ENCODE data around the gene REEP1. TPM values are rescaled to one million over a fixed set of nuclear protein-coding genes. Genes with fewer than 3 reads are reported as not detected.

Gene REEP1
- total RNA-seq, 6 donors from 2014 or later = 4.1 to 10.4 (median 7.5) TPM

DNA sequence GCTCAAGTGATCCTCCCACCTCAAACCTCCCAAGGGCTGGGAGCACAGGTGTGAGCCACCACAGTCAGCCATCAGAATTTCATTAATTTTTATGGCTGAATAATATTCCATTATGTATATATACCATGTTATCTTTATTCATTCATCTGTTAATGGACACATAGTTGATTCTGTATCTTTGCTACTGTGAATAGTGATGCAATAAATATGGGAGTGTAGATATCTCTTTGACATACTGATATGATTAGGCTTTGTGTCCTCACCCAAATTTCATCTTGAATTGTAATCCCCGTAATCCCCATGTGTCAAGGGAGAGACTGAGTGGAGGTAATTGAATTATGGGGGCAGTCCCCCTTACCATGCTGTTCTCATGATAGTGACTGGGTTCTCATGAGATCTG, 38.2 kb upstream of the REEP1 start:
- TF ChIP-seq EP300 (IDR thresholded peaks at IDR 0.05) (no peak), POLR2A (IDR thresholded peaks at IDR 0.05) (no peak), POLR2AphosphoS5 (IDR thresholded peaks at IDR 0.05) (no peak)
- TF ChIP-seq, protein P1, sequence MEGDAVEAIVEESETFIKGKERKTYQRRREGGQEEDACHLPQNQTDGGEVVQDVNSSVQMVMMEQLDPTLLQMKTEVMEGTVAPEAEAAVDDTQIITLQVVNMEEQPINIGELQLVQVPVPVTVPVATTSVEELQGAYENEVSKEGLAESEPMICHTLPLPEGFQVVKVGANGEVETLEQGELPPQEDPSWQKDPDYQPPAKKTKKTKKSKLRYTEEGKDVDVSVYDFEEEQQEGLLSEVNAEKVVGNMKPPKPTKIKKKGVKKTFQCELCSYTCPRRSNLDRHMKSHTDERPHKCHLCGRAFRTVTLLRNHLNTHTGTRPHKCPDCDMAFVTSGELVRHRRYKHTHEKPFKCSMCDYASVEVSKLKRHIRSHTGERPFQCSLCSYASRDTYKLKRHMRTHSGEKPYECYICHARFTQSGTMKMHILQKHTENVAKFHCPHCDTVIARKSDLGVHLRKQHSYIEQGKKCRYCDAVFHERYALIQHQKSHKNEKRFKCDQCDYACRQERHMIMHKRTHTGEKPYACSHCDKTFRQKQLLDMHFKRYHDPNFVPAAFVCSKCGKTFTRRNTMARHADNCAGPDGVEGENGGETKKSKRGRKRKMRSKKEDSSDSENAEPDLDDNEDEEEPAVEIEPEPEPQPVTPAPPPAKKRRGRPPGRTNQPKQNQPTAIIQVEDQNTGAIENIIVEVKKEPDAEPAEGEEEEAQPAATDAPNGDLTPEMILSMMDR (IDR thresholded peaks at IDR 0.05) = no peak
- WGBS, 2 donors = 83 to 96% methylated on average over 1 of the region's 1 CpG
- peaks cover 0 to 6% (median 0%) of the 10 kb centered on the region in 4 donors for H3K4me1 ChIP-seq

DNA sequence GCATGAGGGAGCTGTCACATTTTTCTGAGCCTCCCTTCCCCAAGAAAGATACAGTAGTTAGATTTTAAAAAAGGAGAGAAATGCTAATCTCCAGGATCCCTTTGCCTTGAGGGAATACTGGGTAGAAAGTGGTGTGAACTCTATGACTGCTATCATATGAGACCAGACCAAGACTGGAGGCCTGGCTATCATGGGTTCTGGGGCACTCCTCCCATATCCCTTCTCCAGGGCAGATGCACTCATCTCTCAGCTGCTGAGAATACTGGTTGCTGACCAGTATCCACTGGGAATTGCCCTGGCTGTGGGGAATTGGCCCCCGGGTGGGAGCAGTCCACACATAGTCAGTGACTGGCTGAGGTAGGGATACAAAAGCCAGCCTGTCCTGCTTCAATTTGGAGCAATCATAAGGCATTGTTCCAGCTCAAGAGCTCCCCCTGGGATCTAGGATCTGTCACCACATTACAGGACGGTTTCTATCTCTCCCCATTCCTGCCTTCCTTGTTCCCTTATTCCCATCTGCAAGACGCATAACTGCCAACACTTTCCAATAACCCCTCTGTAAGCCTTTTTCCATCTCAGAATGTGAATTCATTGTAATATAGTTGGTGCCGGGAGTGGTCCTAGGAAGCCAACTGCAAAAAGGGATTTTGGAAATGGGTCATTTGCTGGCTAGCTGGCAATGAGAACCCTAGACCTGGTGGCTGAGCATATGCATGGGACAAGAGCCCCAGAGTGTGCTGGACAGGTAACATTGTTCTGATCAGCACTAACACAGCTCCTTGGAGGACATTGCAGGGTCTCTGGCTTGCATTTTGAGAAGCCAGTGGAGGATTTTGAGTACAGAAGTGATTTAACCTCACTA, 35.4 kb upstream of the REEP1 start:
- ATAC-seq (ENCODE audit: low FRiP score in 2 of 2) = peak; percentile 48 to 67
- TF ChIP-seq POLR2AphosphoS5 (IDR thresholded peaks at IDR 0.05) (no peak), POLR2A (IDR thresholded peaks at IDR 0.05) (no peak), EP300 (IDR thresholded peaks at IDR 0.05) (no peak)
- TF ChIP-seq, protein P1 (IDR thresholded peaks at IDR 0.05) = peak in 5 of 6 experiments; percentile 22 to 52 (median 48)
- Histone ChIP-seq H3K27me3 (no peaks in the 10 kb centered on the region), H3K9me3 (no peaks in the 10 kb centered on the region), H3K36me3 (no peaks in the 10 kb centered on the region), H3K4me3 (no peak overlapping the region), H3K4me1 (peaks cover 0 to 15% (median 5%) of the 10 kb centered on the region in 4 donors), H3K27ac (no peak overlapping the region)
- DNase-seq = peak in 1 of 2 donors; percentile 31
- WGBS, 2 donors = 52 to 53% methylated on average over 4 of the region's 4 CpGs

More for the DNA sequence above, 38.2 kb upstream of the REEP1 start:
- ATAC-seq (ENCODE audit: low FRiP score in 2 of 2) = no peak
- H3K4me3 ChIP-seq = no peak overlapping the region
- DNase-seq = no peak
- no peaks in the 10 kb centered on the region for H3K27me3 ChIP-seq
- no peaks in the 10 kb centered on the region for H3K36me3 ChIP-seq
- no peaks in the 10 kb centered on the region for H3K9me3 ChIP-seq
- no peak overlapping the region for H3K27ac ChIP-seq

DNA sequence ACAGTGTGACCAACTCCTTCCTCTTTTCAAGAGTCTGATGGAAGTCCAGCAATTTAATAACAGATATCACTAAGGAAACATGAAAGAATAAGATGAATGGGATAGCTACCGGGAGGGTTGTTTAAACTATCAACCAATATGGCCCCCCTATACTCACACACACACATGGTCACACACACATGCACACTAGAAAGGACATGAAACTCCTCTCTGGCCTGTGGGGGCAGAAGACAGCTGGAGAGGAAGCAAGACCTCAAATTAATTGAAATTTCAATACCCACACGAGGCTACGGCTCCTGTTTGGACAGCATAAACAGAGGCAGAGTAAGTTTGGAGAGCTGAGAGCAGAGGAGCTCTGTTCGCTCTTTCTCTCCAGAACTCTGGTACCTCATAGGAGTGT, 34.7 kb upstream of the REEP1 start:
- Histone ChIP-seq H3K27ac (no peak overlapping the region), H3K9me3 (no peaks in the 10 kb centered on the region), H3K4me1 (peaks cover 0 to 15% (median 5%) of the 10 kb centered on the region in 4 donors), H3K27me3 (no peaks in the 10 kb centered on the region), H3K4me3 (no peak overlapping the region), H3K36me3 (no peaks in the 10 kb centered on the region)
- DNase-seq (no peak), ATAC-seq (ENCODE audit: low FRiP score in 2 of 2) (no peak)
- WGBS, 2 donors = 47 to 55% methylated on average over 4 of the region's 4 CpGs
- TF ChIP-seq EP300 (IDR thresholded peaks at IDR 0.05) (no peak), POLR2AphosphoS5 (IDR thresholded peaks at IDR 0.05) (no peak), POLR2A (IDR thresholded peaks at IDR 0.05) (no peak)
- TF ChIP-seq, protein P1 (IDR thresholded peaks at IDR 0.05) = no peak

DNA sequence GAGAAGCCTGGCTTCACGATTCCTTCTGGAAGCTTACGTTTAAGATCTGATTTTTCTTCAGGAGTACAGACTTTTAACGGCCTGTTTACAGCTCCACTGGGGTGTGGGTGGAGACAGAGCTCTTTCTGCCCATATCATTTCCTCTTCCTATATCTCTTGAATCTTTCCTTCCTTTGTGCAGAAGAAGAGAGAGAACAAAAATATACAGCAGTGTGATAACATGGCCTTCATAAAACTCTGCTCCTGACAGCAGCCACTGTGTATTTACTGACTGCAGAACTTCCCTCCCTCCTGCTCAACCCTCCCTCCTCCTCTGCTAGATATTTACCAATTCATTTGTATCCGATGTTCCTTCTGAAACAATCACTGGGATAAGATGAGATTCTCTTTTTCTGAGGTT, 34.1 kb upstream of the REEP1 start:
- DNase-seq = no peak
- no peaks in the 10 kb centered on the region for H3K27me3 ChIP-seq
- no peaks in the 10 kb centered on the region for H3K36me3 ChIP-seq
- ATAC-seq (ENCODE audit: low FRiP score in 2 of 2) = no peak
- H3K27ac ChIP-seq = no peak overlapping the region
- H3K4me1 ChIP-seq = peaks cover 0 to 15% (median 5%) of the 10 kb centered on the region in 4 donors
- 25 to 45% methylated on average over 4 of the region's 4 CpGs for WGBS, 2 donors
- no peak overlapping the region for H3K4me3 ChIP-seq
- no peaks in the 10 kb centered on the region for H3K9me3 ChIP-seq
- TF ChIP-seq EP300 (IDR thresholded peaks at IDR 0.05) (no peak), POLR2AphosphoS5 (IDR thresholded peaks at IDR 0.05) (no peak), POLR2A (IDR thresholded peaks at IDR 0.05) (no peak)
- TF ChIP-seq, protein P1 (IDR thresholded peaks at IDR 0.05) = no peak
